ENCODE results near the gene CORIN.

The CORIN gene

GRCh38 chr4:47642985-47643760 is 194.7 kb downstream of the CORIN start:
- DNase-seq (ENCODE audit: low read depth in 2 of 2), result no peak

GRCh38 chr4:47642191-47642830 is 195.6 kb downstream of the CORIN start:
- no peak for DNase-seq (ENCODE audit: low read depth in 2 of 2)

GRCh38 chr4:47641755-47642154 is 196.1 kb downstream of the CORIN start:
- DNase-seq (ENCODE audit: low read depth in 2 of 2), result no peak

- DNase-seq (ENCODE audit: low read depth in 2 of 2), result no peak
These were observed 197.0 kb downstream of the CORIN start for GRCh38 chr4:47640911-47641310.

- no peak for DNase-seq (ENCODE audit: low read depth in 2 of 2)
These were observed 198.3 kb downstream of the CORIN start for GRCh38 chr4:47639531-47639930.

GRCh38 chr4:47631161-47631560 is 206.7 kb downstream of the CORIN start:
- DNase-seq (ENCODE audit: low read depth in 2 of 2), result no peak

GRCh38 chr4:47624031-47624441 is 213.8 kb downstream of the CORIN start:
- DNase-seq (ENCODE audit: low read depth in 2 of 2), result no peak

- no peak for DNase-seq (ENCODE audit: low read depth in 2 of 2)
These were observed 216.7 kb downstream of the CORIN start for GRCh38 chr4:47621181-47621580.

GRCh38 chr4:47619691-47620090 is 218.2 kb downstream of the CORIN start:
- DNase-seq (ENCODE audit: low read depth in 2 of 2), result no peak

- DNase-seq (ENCODE audit: low read depth in 2 of 2), result no peak
These were observed 220.3 kb downstream of the CORIN start for GRCh38 chr4:47617607-47618006.

GRCh38 chr4:47615385-47615784 is 222.5 kb downstream of the CORIN start:
- no peak for DNase-seq (ENCODE audit: low read depth in 2 of 2)

GRCh38 chr4:47612116-47613023 is 225.5 kb downstream of the CORIN start:
- DNase-seq (ENCODE audit: low read depth in 2 of 2), result no peak

- no peak for DNase-seq (ENCODE audit: low read depth in 2 of 2)
These were observed 231.4 kb downstream of the CORIN start for GRCh38 chr4:47606482-47606881.

GRCh38 chr4:47598896-47599295 is 239.0 kb downstream of the CORIN start:
- DNase-seq (ENCODE audit: low read depth in 2 of 2), result no peak

- DNase-seq (ENCODE audit: low read depth in 2 of 2), result no peak
These were observed 239.5 kb downstream of the CORIN start for GRCh38 chr4:47598320-47598719.

GRCh38 chr4:47597696-47598095 is 240.2 kb downstream of the CORIN start:
- no peak for DNase-seq (ENCODE audit: low read depth in 2 of 2)

- DNase-seq (ENCODE audit: low read depth in 2 of 2), result no peak
These were observed 247.5 kb downstream of the CORIN start for GRCh38 chr4:47590325-47590724.

GRCh38 chr4:47579235-47579634 is 258.6 kb downstream of the CORIN start:
- DNase-seq (ENCODE audit: low read depth in 2 of 2), result no peak

- no peak for DNase-seq (ENCODE audit: low read depth in 2 of 2)
These were observed 259.9 kb downstream of the CORIN start for GRCh38 chr4:47577779-47578553.

- no peak for DNase-seq (ENCODE audit: low read depth in 2 of 2)
These were observed 264.9 kb downstream of the CORIN start for GRCh38 chr4:47572981-47573380.

- DNase-seq (ENCODE audit: low read depth in 2 of 2), result no peak
These were observed 267.1 kb downstream of the CORIN start for GRCh38 chr4:47570816-47571215.

GRCh38 chr4:47567511-47567910 is 270.4 kb downstream of the CORIN start:
- DNase-seq (ENCODE audit: low read depth in 2 of 2), result no peak
